GM19240 (cell line): Measurements from ENCODE around the gene SPP2.

Source experiments
- DNase-seq: peaks from one replicate; pipeline ENCODE4 v3.0.0; 2011; ENCODE audit warnings: low spot score; ENCODE audit not compliant: insufficient read length

SPP2 gene

GRCh38 chr2:234050455-234051135 is at the start of gene SPP2:
SPP2 (plus strand) TSS chr2:234050702; CDS start chr2:234050787, 85 bp downstream.
- DNase-seq: no peak

GRCh38 chr2:234001380-234002160 is 48.9 kb upstream of the SPP2 start:
- no peak for DNase-seq

- DNase-seq: no peak
These were observed 48.2 kb upstream of the SPP2 start for GRCh38 chr2:234002281-234002680.

- DNase-seq: no peak
These were observed 46.4 kb upstream of the SPP2 start for GRCh38 chr2:234003972-234004617.

DNA sequence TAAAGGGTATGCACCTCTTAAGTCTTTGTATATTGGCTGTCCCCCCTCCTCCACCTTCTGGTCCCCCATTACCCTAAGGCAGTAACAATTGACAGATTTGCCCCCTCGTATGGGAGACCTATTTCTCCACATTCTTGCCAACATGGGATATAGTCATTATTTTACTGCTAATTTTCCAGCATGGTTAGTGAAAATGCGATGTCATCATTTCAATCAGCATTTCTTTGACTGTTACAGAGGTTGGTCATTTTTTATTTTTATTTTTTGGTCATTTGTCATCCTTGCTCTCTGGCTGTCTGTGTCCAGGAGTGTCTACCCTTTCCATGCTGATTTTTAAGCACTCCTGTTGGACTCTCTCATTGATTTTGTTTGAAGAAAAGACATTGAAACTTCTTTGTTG is 45.4 kb upstream of the SPP2 start:
- DNase-seq: no peak

- no peak for DNase-seq
These were observed 44.0 kb upstream of the SPP2 start for GRCh38 chr2:234006501-234006900.

DNA sequence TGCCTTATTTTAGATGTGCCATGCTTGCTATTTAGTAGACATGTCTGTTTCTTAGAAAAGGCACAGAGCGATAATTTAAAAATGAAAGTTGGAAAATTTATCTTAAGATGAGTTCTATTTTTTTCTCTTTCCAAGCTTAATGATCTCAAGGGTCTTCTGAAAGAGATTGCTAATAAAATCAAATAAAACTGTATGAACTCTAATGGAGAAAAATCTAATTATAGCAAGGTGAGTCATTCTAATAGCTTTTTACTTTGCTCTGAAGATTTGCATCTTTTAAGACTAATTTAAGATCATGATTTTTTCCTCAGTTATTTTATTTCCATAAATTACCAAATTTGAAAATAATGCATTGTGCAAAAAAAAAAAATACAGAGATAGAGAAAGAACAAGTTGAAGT is 36.1 kb upstream of the SPP2 start:
- no peak for DNase-seq

DNA sequence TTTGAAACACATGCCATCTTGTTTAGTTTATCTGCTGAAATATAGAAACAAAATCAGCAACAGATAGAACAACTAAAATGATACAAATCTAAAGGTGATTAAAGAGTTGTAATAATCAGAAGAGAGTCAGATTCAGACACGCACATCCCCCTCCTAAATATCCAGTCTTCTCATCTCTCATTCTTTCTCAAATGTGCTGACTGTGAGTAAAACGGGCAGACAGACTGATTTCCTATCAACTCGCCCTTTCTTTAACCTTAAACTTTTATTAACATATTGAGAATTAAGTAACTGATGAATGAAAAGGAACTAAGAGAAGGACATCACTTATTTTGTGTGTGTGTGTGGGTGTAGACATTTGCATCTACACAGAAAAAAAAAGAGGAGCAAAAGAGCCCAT is 34.6 kb upstream of the SPP2 start:
- no peak for DNase-seq

GRCh38 chr2:234019896-234020295 is 30.6 kb upstream of the SPP2 start:
- DNase-seq: no peak

- no peak for DNase-seq
These were observed 30.2 kb upstream of the SPP2 start for GRCh38 chr2:234020332-234020731.

GRCh38 chr2:234022424-234022823 is 28.1 kb upstream of the SPP2 start:
- DNase-seq: no peak

DNA sequence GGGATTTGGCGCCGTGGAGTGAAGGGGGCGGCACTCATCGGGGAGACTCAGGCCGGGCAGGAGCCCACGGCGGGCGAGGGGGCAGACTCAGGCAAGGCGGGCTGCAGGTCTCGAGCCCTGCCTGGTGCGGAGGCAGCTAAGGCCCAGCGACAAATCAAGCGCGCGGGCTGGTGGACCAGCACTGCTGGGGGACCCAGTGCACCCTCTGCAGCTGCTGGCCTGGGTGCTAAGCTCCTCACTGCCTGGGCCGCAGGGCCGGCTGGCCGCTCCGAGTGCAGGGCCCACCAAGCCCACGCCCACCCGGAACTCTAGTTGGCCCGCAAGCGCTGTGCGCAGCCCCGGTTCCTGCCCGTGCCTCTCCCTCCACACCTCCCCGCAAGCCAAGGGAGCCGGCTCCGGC is 26.2 kb upstream of the SPP2 start:
- DNase-seq: no peak

DNA sequence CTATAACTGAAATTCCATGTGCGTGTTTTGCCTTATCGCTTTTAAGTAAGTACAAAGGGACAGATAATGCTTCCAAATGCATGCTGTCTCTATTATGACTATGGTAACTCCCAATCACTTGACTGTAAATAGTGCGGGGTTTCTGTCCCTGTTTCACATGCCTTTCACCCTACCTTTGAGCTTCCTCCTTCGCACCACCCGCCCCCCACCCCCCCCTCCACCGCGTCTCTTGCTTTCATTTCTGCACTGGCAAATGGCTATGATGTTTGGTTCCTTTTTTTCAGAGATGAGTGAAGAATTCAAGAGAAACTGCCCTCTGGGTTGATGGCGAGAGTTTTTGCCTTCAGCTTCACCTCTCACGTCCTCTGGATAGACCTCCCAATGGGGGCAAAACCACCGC is 25.0 kb upstream of the SPP2 start:
- DNase-seq: peak; percentile 6

- no peak for DNase-seq
These were observed 24.6 kb upstream of the SPP2 start for GRCh38 chr2:234025891-234026401.

GRCh38 chr2:234026693-234027254 is 23.7 kb upstream of the SPP2 start:
- no peak for DNase-seq

DNA sequence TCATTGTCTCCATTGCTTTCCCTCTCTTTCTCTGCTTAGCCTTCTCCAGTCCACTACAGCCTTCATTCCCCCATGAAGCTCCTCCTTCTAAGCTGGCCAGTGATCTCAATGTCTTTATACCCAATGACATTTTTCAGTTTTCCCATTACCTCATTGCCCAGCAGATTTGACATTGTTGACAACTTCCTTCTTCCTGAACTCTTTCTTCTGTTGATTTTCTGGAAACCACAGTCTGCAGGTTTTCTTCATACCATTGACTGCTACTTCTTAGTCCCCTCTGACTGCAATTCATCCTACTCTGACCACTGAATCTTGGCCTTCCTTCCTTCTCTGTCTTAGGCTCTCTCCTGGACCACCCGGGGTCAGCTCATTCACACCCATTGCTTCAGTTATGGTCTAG is 22.9 kb upstream of the SPP2 start:
- DNase-seq: no peak

DNA sequence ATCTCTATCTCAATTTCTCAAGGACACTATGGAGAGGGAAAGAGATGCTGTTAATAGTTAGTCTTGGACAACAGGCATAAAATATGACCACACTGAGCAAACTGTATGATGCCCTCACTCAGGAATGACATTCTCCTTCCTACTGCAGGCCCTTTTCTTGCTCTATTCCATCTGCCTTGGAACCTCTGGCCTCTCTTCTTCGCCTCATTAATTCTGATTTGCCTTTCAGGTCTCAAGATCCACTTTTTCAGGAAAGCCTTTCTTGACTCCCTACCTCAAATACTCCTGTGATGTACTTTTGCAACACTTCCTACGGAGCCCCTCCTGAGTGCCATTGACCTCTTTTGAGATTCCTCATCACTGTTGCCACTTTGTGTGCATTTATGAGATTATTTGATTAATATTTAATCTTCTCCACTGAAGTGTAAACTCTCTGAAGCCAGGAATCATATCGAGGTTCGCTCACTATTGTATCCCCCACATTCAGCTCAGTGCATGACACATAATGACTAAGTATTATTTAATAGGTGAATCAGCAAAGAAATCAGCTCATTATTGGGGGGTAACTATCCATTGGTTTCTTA is 21.3 kb upstream of the SPP2 start:
- no peak for DNase-seq

DNA sequence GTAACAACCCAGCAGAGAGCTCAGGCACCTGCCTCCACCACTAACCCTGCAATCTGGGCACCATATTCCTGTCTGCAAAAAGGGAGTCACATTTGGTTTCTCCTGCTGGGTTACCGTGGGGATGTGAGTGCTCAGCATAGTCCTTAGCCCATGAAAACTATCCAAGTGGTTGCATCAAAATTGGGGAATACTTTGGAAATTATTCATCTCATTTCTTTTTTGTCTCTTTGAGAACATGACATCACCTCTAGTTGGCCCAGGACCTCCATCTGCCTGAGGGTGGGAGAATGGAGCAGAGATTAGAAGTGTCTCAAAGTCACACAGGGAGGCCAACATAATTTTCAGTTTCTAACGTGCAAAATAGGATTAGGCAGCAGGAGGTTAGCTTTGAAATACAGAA is 19.3 kb upstream of the SPP2 start:
- no peak for DNase-seq

DNA sequence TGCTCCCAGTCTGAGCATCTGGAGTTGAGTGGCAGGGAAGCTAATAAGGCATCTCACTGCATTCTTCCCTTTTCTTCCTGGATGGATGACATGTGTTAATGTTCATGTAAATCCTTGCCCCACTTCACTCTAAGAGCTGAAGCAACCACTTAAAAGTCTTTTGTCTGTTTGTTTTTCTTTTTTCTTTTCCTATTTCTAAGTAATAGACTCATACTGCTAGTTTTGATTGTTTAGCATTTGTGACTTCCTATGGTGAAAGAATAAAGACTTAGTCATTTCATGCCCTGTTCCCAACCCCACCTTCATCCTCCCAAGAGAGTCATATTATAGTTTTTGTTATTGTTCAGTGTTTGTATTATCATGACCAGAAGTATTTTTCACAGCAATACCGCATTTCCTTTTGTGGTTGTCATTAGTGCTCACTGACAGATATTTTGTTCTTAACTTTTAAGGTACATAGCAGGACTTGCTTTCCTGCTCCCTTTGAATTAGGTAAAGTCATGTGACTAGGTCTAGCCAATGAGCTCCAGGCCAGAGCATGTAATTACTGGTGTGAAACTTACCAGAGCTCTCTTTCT is 18.1 kb upstream of the SPP2 start:
- no peak for DNase-seq

DNA sequence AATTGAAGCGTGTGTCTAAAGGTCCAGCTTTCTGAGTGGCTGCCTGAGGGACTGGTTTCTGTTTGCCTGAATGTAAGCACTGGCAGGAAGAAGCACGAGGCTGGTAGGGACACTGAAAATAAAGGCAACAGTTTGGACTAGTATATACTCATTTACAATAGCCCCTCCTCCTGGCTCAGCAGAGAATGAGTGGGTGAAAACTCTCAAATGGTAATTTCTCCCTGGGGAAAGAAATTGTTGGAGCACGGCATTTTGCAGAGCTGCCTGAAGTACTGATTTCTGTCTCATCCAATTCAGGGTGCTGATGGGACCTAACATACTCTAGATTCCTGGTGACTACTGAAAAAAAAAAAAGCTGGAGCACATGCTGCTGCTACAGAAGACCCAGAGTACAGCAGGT is 17.3 kb upstream of the SPP2 start:
- no peak for DNase-seq

DNA sequence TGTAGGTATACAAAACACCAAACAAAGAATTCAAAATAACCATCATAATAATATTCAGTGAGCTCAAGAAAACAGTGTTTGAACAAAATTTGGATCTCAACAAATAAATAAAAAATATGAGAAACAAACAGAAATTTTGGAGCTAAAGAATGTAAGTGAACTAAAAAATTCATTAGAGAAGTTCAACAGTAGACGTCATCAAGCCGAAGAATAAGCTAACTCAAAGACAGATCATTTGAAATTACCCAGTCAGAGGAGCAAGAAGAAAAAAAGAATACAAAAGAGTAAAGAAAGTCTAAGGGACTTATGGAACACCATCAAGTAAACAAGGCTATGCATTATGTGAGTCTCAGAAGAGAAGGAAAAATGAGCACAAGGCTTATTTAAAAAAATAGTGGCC is 16.6 kb upstream of the SPP2 start:
- no peak for DNase-seq
